Astrocyte (in vitro differentiated cells and primary cell): Measurements from ENCODE around the gene FIZ1. TPM values are rescaled to one million over a fixed set of nuclear protein-coding genes. Genes with fewer than 3 reads are reported as not detected.

ENCODE experiments used
- DNase-seq: peaks from one replicate; pipeline ENCODE4 v3.0.0-alpha.2; 2010; ENCODE audit warnings: low read depth
- FAIRE-seq: peaks from 2 replicates; lab custom pipeline; 2011; peaks lifted over from hg19 to GRCh38; lab: Jason Lieb, UNC
- H2AFZ ChIP-seq: 2 replicates; pipeline ENCODE4 v1.6.0; 2012; ENCODE audit warnings: low read depth, low read length, inconsistent platforms
- H3K27ac ChIP-seq: 2 replicates; pipeline ENCODE4 v1.5.1; 2011; ENCODE audit warnings: low read depth, low read length, inconsistent platforms
- H3K27me3 ChIP-seq: 2 replicates; pipeline ENCODE4 v1.6.0; 2011; ENCODE audit warnings: low read length, inconsistent platforms; ENCODE audit not compliant: insufficient read depth
- H3K36me3 ChIP-seq: 2 replicates; pipeline ENCODE4 v1.5.1; 2011; ENCODE audit warnings: low read length, inconsistent platforms; ENCODE audit not compliant: insufficient read depth
- H3K4me1 ChIP-seq: 2 replicates; pipeline ENCODE4 v1.5.1; 2011; ENCODE audit warnings: low read length, inconsistent platforms; ENCODE audit not compliant: insufficient read depth
- H3K4me2 ChIP-seq: 2 replicates; pipeline ENCODE4 v1.6.0; 2012; ENCODE audit warnings: low read length, inconsistent platforms
- H3K4me3 ChIP-seq: 2 replicates; pipeline ENCODE4 v1.5.1; 2011; ENCODE audit warnings: low read depth, mild to moderate bottlenecking, low read length, inconsistent platforms; ENCODE audit not compliant: insufficient read depth
- H3K79me2 ChIP-seq: 2 replicates; pipeline ENCODE4 v1.6.0; 2012; ENCODE audit warnings: mild to moderate bottlenecking, low read length, inconsistent platforms; ENCODE audit not compliant: insufficient read depth
- H3K9ac ChIP-seq: 2 replicates; pipeline ENCODE4 v1.6.0; 2012; ENCODE audit warnings: mild to moderate bottlenecking, low read length, inconsistent platforms
- H3K9me3 ChIP-seq: 2 replicates; pipeline ENCODE4 v1.5.1; 2012; ENCODE audit warnings: low read depth, mild to moderate bottlenecking, low read length, inconsistent platforms; ENCODE audit not compliant: insufficient read depth
- H4K20me1 ChIP-seq: 2 replicates; pipeline ENCODE4 v1.6.0; 2012; ENCODE audit warnings: low read length, inconsistent platforms; ENCODE audit not compliant: insufficient read depth
- H3K27ac Mint-ChIP-seq: one replicate; pipeline ENCODE4 v1.8.0; 2021; ENCODE audit warnings: mild to moderate bottlenecking, mixed read lengths; ENCODE audit not compliant: unreplicated experiment
- H3K27me3 Mint-ChIP-seq: one replicate; pipeline ENCODE4 v1.8.0; 2021; ENCODE audit warnings: low read depth, mixed read lengths; ENCODE audit not compliant: unreplicated experiment
- H3K36me3 Mint-ChIP-seq: one replicate; pipeline ENCODE4 v1.8.0; 2021; ENCODE audit warnings: low read depth, mixed read lengths; ENCODE audit not compliant: unreplicated experiment
- H3K4me1 Mint-ChIP-seq: one replicate; pipeline ENCODE4 v1.8.0; 2021; ENCODE audit warnings: low read depth, mixed read lengths; ENCODE audit not compliant: unreplicated experiment
- H3K4me3 Mint-ChIP-seq: one replicate; pipeline ENCODE4 v1.8.0; 2021; ENCODE audit warnings: mild to moderate bottlenecking, moderate library complexity, mixed read lengths; ENCODE audit not compliant: unreplicated experiment
- H3K9me3 Mint-ChIP-seq: one replicate; pipeline ENCODE4 v1.8.0; 2021; ENCODE audit warnings: mild to moderate bottlenecking, mixed read lengths; ENCODE audit not compliant: unreplicated experiment
- CTCF ChIP-seq: IDR thresholded peaks from 2 replicates; pipeline ENCODE4 v1.5.1; 2011; ENCODE audit warnings: low read depth, mild to moderate bottlenecking, inconsistent platforms, low read length, moderate library complexity; ENCODE audit not compliant: insufficient read depth
- EZH2 ChIP-seq: IDR thresholded peaks from 2 replicates; pipeline ENCODE4 v1.6.1; 2012; ENCODE audit warnings: mild to moderate bottlenecking, low read length, inconsistent platforms; ENCODE audit not compliant: insufficient read depth
- total RNA-seq: library from RNA; stranded (reverse); gene quantifications from 2 replicates; pipeline ENCODE4 v1.2.1, GENCODE V29; 2021

Gene FIZ1
- total RNA-seq, 1 donor from 2014 or later, result 14.5 TPM

GRCh38 chr19:55559684-55560083 is 39.6 kb downstream of the FIZ1 start:
- H3K9ac ChIP-seq, result no peak overlapping the region
- H3K27ac Mint-ChIP-seq, result peak overlapping the region; percentile 18
- H3K27me3 ChIP-seq, result no peaks in the 10 kb centered on the region
- no peaks in the 10 kb centered on the region for H3K9me3 ChIP-seq
- H3K4me3 Mint-ChIP-seq, result no peak overlapping the region
- FAIRE-seq (no peak), DNase-seq (no peak)
- H3K4me1 ChIP-seq, result no peaks in the 10 kb centered on the region
- H2AFZ ChIP-seq, result no peak overlapping the region
- H3K79me2 ChIP-seq, result no peaks in the 10 kb centered on the region
- H3K27ac ChIP-seq, result no peak overlapping the region
- H3K4me1 Mint-ChIP-seq, result no peaks in the 10 kb centered on the region
- no peaks in the 10 kb centered on the region for H3K36me3 Mint-ChIP-seq
- H3K4me3 ChIP-seq, result no peak overlapping the region
- H3K9me3 Mint-ChIP-seq, result no peaks in the 10 kb centered on the region
- peaks cover 8% of the 10 kb centered on the region for H3K27me3 Mint-ChIP-seq
- no peaks in the 10 kb centered on the region for H4K20me1 ChIP-seq
- no peak overlapping the region for H3K4me2 ChIP-seq
- H3K36me3 ChIP-seq, result no peaks in the 10 kb centered on the region
- TF ChIP-seq EZH2, result no peak
- no peak for TF ChIP-seq CTCF

- Histone ChIP-seq H3K4me3 (no peak overlapping the region), H3K4me2 (no peak overlapping the region), H3K9me3 (no peaks in the 10 kb centered on the region), H2AFZ (no peak overlapping the region), H3K27ac (no peak overlapping the region), H3K4me1 (peaks cover 27% of the 10 kb centered on the region), H4K20me1 (no peaks in the 10 kb centered on the region), H3K79me2 (no peaks in the 10 kb centered on the region), H3K9ac (no peak overlapping the region), H3K36me3 (no peaks in the 10 kb centered on the region), H3K27me3 (no peaks in the 10 kb centered on the region)
- H3K9me3 Mint-ChIP-seq, result no peaks in the 10 kb centered on the region
- TF ChIP-seq CTCF (no peak), EZH2 (no peak)
- DNase-seq, result no peak
- H3K4me3 Mint-ChIP-seq, result no peak overlapping the region
- peaks cover 26% of the 10 kb centered on the region for H3K4me1 Mint-ChIP-seq
- no peak for FAIRE-seq
- no peaks in the 10 kb centered on the region for H3K36me3 Mint-ChIP-seq
- no peaks in the 10 kb centered on the region for H3K27me3 Mint-ChIP-seq
- H3K27ac Mint-ChIP-seq, result no peak overlapping the region
Measured at GRCh38 chr19:55554741-55555152, 44.6 kb downstream of the FIZ1 start.

GRCh38 chr19:55554302-55554701 is 45.0 kb downstream of the FIZ1 start:
- Histone ChIP-seq H3K4me3 (no peak overlapping the region), H2AFZ (no peak overlapping the region), H3K4me1 (peaks cover 30% of the 10 kb centered on the region), H3K27ac (no peak overlapping the region), H3K9ac (no peak overlapping the region), H3K27me3 (no peaks in the 10 kb centered on the region), H3K36me3 (no peaks in the 10 kb centered on the region), H3K9me3 (no peaks in the 10 kb centered on the region), H4K20me1 (no peaks in the 10 kb centered on the region), H3K79me2 (no peaks in the 10 kb centered on the region), H3K4me2 (no peak overlapping the region)
- TF ChIP-seq EZH2 (no peak), CTCF (no peak)
- H3K27me3 Mint-ChIP-seq, result no peaks in the 10 kb centered on the region
- H3K9me3 Mint-ChIP-seq, result no peaks in the 10 kb centered on the region
- H3K4me3 Mint-ChIP-seq, result no peak overlapping the region
- DNase-seq, result no peak
- FAIRE-seq, result no peak
- no peak overlapping the region for H3K27ac Mint-ChIP-seq
- H3K4me1 Mint-ChIP-seq, result peaks cover 30% of the 10 kb centered on the region
- no peaks in the 10 kb centered on the region for H3K36me3 Mint-ChIP-seq
